ENCODE results near the gene SHMT1. TPM values are rescaled to one million over a fixed set of nuclear protein-coding genes. Genes with fewer than 3 reads are reported as not detected.
"Not testable (repeated sequence)": the region's sequence is repeated elsewhere in the genome, so short reads cannot be mapped to it uniquely, and the experiment has no call there.

The SHMT1 gene
- total RNA-seq, 1 donor from 2014 or later, result 3.9 TPM

DNA sequence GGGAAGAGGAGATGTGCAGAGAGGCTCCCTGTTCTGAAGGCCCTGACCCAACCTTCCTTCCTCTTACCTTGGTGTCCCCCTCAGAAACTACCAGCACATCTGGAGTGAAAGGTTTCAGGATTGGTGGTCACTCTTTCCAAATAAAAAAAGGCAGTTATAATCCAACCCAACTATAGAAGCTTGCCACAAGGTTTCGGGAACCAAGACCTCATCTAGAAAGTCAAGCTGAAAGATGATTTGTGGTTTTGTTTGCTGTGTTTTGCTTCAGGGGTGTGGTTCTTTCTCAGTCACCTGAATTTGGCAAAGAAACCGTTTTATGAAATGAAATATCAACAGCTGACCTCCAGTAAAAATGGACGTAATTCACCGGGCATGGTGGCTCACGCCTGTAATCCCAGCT is 19.3 kb downstream of the SHMT1 start:
- Mint-ChIP-seq H3K27me3 (ENCODE audit: low read depth) (no peaks in the 10 kb centered on the region), H3K9me3 (ENCODE audit: low read depth) (no peaks in the 10 kb centered on the region), H3K4me3 (ENCODE audit: unreplicated experiment) (no peak overlapping the region), H3K36me3 (ENCODE audit: low read depth) (peaks cover 1% of the 10 kb centered on the region), H3K4me1 (ENCODE audit: low read depth) (no peaks in the 10 kb centered on the region), H3K27ac (ENCODE audit: unreplicated experiment) (no peak overlapping the region)
- no peak for TF ChIP-seq CTCF (IDR thresholded peaks at IDR 0.05)
- DNase-seq (ENCODE audit: low spot score), result no peak

DNA sequence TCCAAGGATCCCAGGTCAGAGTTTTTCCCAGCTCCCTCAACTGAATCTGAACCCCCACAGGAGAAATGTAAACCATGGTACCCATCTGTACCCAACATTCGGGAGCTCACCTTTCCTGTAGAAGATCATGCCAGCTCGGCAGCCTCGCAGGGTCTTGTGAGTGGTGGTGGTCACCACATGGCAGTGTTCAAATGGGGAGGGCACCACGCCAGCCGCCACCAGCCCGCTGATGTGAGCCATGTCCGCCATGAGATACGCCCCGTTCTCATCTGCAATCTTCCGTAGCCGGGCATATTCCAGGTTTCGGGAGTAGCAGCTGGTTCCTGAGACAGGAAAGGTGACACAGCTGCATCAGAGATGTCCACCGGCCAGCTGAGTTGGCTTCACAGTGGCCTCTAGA is 23.4 kb downstream of the SHMT1 start:
- H3K27me3 Mint-ChIP-seq (ENCODE audit: low read depth), result no peaks in the 10 kb centered on the region
- no peaks in the 10 kb centered on the region for H3K9me3 Mint-ChIP-seq (ENCODE audit: low read depth)
- no peaks in the 10 kb centered on the region for H3K36me3 Mint-ChIP-seq (ENCODE audit: low read depth)
- no peaks in the 10 kb centered on the region for H3K4me1 Mint-ChIP-seq (ENCODE audit: low read depth)
- TF ChIP-seq CTCF (IDR thresholded peaks at IDR 0.05), result no peak
- DNase-seq (ENCODE audit: low spot score), result no peak
- H3K27ac Mint-ChIP-seq (ENCODE audit: unreplicated experiment), result no peak overlapping the region
- no peak overlapping the region for H3K4me3 Mint-ChIP-seq (ENCODE audit: unreplicated experiment)

DNA sequence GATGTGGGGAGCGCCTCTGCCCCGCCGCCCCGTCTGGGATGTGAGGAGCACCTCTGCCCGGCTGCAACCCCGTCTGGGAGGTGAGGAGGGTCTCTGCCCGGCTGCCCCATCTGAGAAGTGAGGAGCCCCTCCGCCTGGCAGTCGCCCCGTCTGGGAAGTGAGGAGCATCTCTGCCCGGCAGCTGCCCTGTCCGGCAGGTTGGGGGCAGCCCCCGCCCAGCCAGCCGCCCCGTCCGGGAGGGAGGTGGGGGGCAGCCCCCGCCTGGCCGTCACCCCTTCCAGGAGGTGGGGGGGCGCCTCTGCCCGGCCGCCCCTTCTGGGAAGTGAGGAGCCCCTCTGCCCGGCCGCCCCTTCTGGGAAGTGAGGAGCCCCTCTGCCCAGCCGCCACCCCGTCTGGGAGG is 25.2 kb downstream of the SHMT1 start:
- not testable (repeated sequence) for H3K36me3 Mint-ChIP-seq (ENCODE audit: low read depth); H3K4me1 Mint-ChIP-seq (ENCODE audit: low read depth); H3K27me3 Mint-ChIP-seq (ENCODE audit: low read depth); H3K27ac Mint-ChIP-seq (ENCODE audit: unreplicated experiment); DNase-seq (ENCODE audit: low spot score); H3K9me3 Mint-ChIP-seq (ENCODE audit: low read depth); H3K4me3 Mint-ChIP-seq (ENCODE audit: unreplicated experiment)

GRCh38 chr17:18332909-18333489 is 30.4 kb downstream of the SHMT1 start:
- TF ChIP-seq CTCF (IDR thresholded peaks at IDR 0.05), result no peak
- DNase-seq (ENCODE audit: low spot score), result no peak
- Mint-ChIP-seq H3K36me3 (ENCODE audit: low read depth) (no peaks in the 10 kb centered on the region), H3K27me3 (ENCODE audit: low read depth) (no peaks in the 10 kb centered on the region), H3K27ac (ENCODE audit: unreplicated experiment) (no peak overlapping the region), H3K4me3 (ENCODE audit: unreplicated experiment) (no peak overlapping the region), H3K4me1 (ENCODE audit: low read depth) (no peaks in the 10 kb centered on the region), H3K9me3 (ENCODE audit: low read depth) (no peaks in the 10 kb centered on the region)

GRCh38 chr17:18331879-18332278 is 31.5 kb downstream of the SHMT1 start:
- Mint-ChIP-seq H3K36me3 (ENCODE audit: low read depth) (no peaks in the 10 kb centered on the region), H3K4me3 (ENCODE audit: unreplicated experiment) (no peak overlapping the region), H3K27me3 (ENCODE audit: low read depth) (no peaks in the 10 kb centered on the region), H3K27ac (ENCODE audit: unreplicated experiment) (no peak overlapping the region), H3K9me3 (ENCODE audit: low read depth) (no peaks in the 10 kb centered on the region), H3K4me1 (ENCODE audit: low read depth) (no peaks in the 10 kb centered on the region)
- no peak for DNase-seq (ENCODE audit: low spot score)
- TF ChIP-seq CTCF (IDR thresholded peaks at IDR 0.05), result no peak

DNA sequence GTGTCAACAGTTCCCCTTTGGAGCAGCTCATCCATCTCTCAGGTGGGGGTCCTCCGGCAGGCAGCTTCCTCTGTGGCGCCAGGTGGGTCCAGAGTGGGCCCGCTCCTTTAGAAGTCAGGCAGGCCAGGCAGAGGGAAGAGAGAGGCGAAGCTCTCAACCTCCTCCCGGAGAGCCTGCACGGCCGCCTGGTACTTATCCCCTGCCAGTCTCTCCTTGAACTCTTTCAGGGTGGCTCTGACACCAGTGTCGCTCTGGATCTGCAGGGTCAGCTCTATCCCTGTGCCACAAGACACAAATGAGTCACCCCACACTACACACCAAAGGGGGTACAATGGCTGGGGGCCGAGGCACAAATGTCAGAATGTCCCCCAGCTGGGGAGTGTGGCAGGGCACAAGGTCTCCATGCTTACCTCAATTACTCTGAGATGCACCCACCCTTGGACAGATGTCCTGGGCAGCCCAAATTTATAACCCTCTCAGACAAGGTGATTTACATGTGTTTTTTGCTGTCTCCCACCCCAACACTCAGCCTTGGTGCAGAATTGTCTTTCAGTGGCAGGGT is 34.6 kb downstream of the SHMT1 start:
- TF ChIP-seq CTCF (IDR thresholded peaks at IDR 0.05), result no peak
- no peak for DNase-seq (ENCODE audit: low spot score)
- H3K27me3 Mint-ChIP-seq (ENCODE audit: low read depth), result no peaks in the 10 kb centered on the region
- H3K9me3 Mint-ChIP-seq (ENCODE audit: low read depth), result no peaks in the 10 kb centered on the region
- H3K4me1 Mint-ChIP-seq (ENCODE audit: low read depth), result no peaks in the 10 kb centered on the region
- peaks cover 14% of the 10 kb centered on the region for H3K36me3 Mint-ChIP-seq (ENCODE audit: low read depth)
- no peak overlapping the region for H3K4me3 Mint-ChIP-seq (ENCODE audit: unreplicated experiment)
- H3K27ac Mint-ChIP-seq (ENCODE audit: unreplicated experiment), result no peak overlapping the region
